Liver (tissue), 3 donors: ENCODE results near the gene MYO6.

ENCODE experiments used
- CTCF ChIP-seq: fragments of 150-350 bp; IDR thresholded peaks from 2 replicates; pipeline ENCODE4 v1.5.1; 2017; ENCODE audit warnings: improper control_type of control experiment, low read depth, low read length; ENCODE audit not compliant: missing input control
- NR2F2 ChIP-seq: IDR thresholded peaks from 2 replicates; pipeline ENCODE4 v1.6.1; 2016; ENCODE audit warnings: antibody characterized with exemption
- RAD21 ChIP-seq, 2 donors: IDR thresholded peaks; 2 replicates each; pipeline ENCODE4 v1.6.1; 2016; ENCODE audit warnings: antibody characterized with exemption in 2 of 2, mild to moderate bottlenecking in 2 of 2
- REST ChIP-seq: IDR thresholded peaks from 2 replicates; pipeline ENCODE4 v1.6.1; 2016; ENCODE audit warnings: antibody characterized with exemption, mild to moderate bottlenecking
- RXRA ChIP-seq, 2 donors: IDR thresholded peaks; 2 replicates each; pipeline ENCODE4 v1.6.1; 2017 to 2018; ENCODE audit warnings: antibody characterized with exemption in 2 of 2, mild to moderate bottlenecking in 1 of 2
- SP1 ChIP-seq: IDR thresholded peaks from 2 replicates; pipeline ENCODE4 v1.6.1; 2018; ENCODE audit warnings: antibody characterized with exemption, mild to moderate bottlenecking
- TAF1 ChIP-seq: conservative IDR thresholded peaks from 2 replicates; pipeline ENCODE4 v1.6.1; 2016; ENCODE audit warnings: antibody characterized with exemption, mild to moderate bottlenecking
- YY1 ChIP-seq: IDR thresholded peaks from 2 replicates; pipeline ENCODE4 v1.6.1; 2016; ENCODE audit warnings: antibody characterized with exemption, mild to moderate bottlenecking
- ZBTB33 ChIP-seq: IDR thresholded peaks from 2 replicates; pipeline ENCODE4 v1.6.1; 2016; ENCODE audit warnings: antibody characterized with exemption
- donor health status: healthy.
- donor health status: healthy.

- TF ChIP-seq CTCF (no peak), NR2F2 (no peak), RAD21 (IDR thresholded peaks at IDR 0.05) (no peak), SP1 (no peak), RXRA (IDR thresholded peaks at IDR 0.05) (no peak), YY1 (no peak), ZBTB33 (no peak), TAF1 (no peak), REST (no peak)
Measured at GRCh38 chr6:75863001-75863400, 114.0 kb downstream of the MYO6 start.
